GM19372 (cell line): Measurements from ENCODE around the gene ACOX1.

Experiments used
- ATAC-seq: cut with Tn5 transposase; IDR thresholded peaks from one replicate; pipeline ENCODE4 v1.9.1; 2021; ENCODE audit warnings: mild to moderate bottlenecking, low read depth, moderate library complexity; ENCODE audit not compliant: unreplicated experiment

Gene ACOX1

GRCh38 chr17:75940727-75941441 lies 38.1 kb downstream of the ACOX1 start, which contains the start of gene FBF1:
TSS of gene FBF1 (minus strand) at chr17:75941042. CDS start at chr17:75938149, 2,893 bp downstream.
- peak; percentile 99 for ATAC-seq

GRCh38 chr17:75937652-75938051 lies 41.3 kb downstream of the ACOX1 start:
- ATAC-seq = no peak

GRCh38 chr17:75933808-75934207 lies 45.2 kb downstream of the ACOX1 start:
- ATAC-seq = no peak

- ATAC-seq = no peak
These were observed 46.1 kb downstream of the ACOX1 start for GRCh38 chr17:75932852-75933251.

- ATAC-seq = no peak
These were observed 47.9 kb downstream of the ACOX1 start for GRCh38 chr17:75931062-75931461.

GRCh38 chr17:75927286-75927922 lies 51.6 kb downstream of the ACOX1 start:
- no peak for ATAC-seq

GRCh38 chr17:75926456-75926855 lies 52.5 kb downstream of the ACOX1 start:
- no peak for ATAC-seq

- ATAC-seq = no peak
These were observed 53.1 kb downstream of the ACOX1 start for GRCh38 chr17:75925912-75926311.

- no peak for ATAC-seq
These were observed 53.9 kb downstream of the ACOX1 start for GRCh38 chr17:75925103-75925502.

GRCh38 chr17:75922963-75923874 lies 55.7 kb downstream of the ACOX1 start:
- ATAC-seq = no peak

GRCh38 chr17:75922173-75922961 lies 56.6 kb downstream of the ACOX1 start:
- no peak for ATAC-seq

GRCh38 chr17:75921596-75921995 lies 57.4 kb downstream of the ACOX1 start:
- no peak for ATAC-seq

- no peak for ATAC-seq
These were observed 58.9 kb downstream of the ACOX1 start for GRCh38 chr17:75920045-75920560.

- ATAC-seq = no peak
These were observed 59.4 kb downstream of the ACOX1 start for GRCh38 chr17:75919611-75920010.

GRCh38 chr17:75917917-75918445 lies 61.0 kb downstream of the ACOX1 start:
- no peak for ATAC-seq

GRCh38 chr17:75917141-75917916 lies 61.6 kb downstream of the ACOX1 start:
- ATAC-seq = no peak

GRCh38 chr17:75915268-75915667 lies 63.7 kb downstream of the ACOX1 start:
- ATAC-seq = no peak

GRCh38 chr17:75914643-75915267 lies 64.2 kb downstream of the ACOX1 start:
- ATAC-seq = no peak
